ENCODE measurements around the gene CACNG4. TPM values are rescaled to one million over a fixed set of nuclear protein-coding genes. Genes with fewer than 3 reads are reported as not detected.

The CACNG4 gene
- total RNA-seq, 1 experiment from 2014 or later, result 2.4 TPM

- H3K79me2 ChIP-seq (ENCODE audit: low read length), result no peaks in the 10 kb centered on the region
- no peaks in the 10 kb centered on the region for H4K20me1 ChIP-seq (ENCODE audit: low read length)
- no peaks in the 10 kb centered on the region for H3K27me3 ChIP-seq (ENCODE audit: low read length)
- H3K4me2 ChIP-seq (ENCODE audit: low read length), result no peak overlapping the region
- intact Hi-C loops (cut with micrococcal nuclease), result no loop called here
- no peak overlapping the region for H3K9ac ChIP-seq (ENCODE audit: low read length)
- H3F3A ChIP-seq (ENCODE audit: low read length, unreplicated experiment), result no peaks in the 10 kb centered on the region
- H3K9me2 ChIP-seq (replicated peaks; ENCODE audit: low read length), result no peaks in the 10 kb centered on the region
- ChIA-PET CTCF (no interaction called here), POLR2A (ENCODE audit: unreplicated experiment) (no interaction called here)
- DNase-seq (no peak), ATAC-seq (no peak)
- TF ChIP-seq EZH2phosphoT487 (IDR thresholded peaks at IDR 0.05; ENCODE audit: borderline replicate concordance, low read length) (no peak), EZH2 (IDR thresholded peaks at IDR 0.05; ENCODE audit: low read length, unreplicated experiment) (no peak)
- TF ChIP-seq, protein P1, sequence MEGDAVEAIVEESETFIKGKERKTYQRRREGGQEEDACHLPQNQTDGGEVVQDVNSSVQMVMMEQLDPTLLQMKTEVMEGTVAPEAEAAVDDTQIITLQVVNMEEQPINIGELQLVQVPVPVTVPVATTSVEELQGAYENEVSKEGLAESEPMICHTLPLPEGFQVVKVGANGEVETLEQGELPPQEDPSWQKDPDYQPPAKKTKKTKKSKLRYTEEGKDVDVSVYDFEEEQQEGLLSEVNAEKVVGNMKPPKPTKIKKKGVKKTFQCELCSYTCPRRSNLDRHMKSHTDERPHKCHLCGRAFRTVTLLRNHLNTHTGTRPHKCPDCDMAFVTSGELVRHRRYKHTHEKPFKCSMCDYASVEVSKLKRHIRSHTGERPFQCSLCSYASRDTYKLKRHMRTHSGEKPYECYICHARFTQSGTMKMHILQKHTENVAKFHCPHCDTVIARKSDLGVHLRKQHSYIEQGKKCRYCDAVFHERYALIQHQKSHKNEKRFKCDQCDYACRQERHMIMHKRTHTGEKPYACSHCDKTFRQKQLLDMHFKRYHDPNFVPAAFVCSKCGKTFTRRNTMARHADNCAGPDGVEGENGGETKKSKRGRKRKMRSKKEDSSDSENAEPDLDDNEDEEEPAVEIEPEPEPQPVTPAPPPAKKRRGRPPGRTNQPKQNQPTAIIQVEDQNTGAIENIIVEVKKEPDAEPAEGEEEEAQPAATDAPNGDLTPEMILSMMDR (conservative IDR thresholded peaks at IDR 0.05; ENCODE audit: low read depth, low read length), result no peak
- H3K9me3 ChIP-seq (ENCODE audit: low read length), result no peaks in the 10 kb centered on the region
- no peak overlapping the region for H3K27ac ChIP-seq (ENCODE audit: low read length)
- H3K4me3 ChIP-seq (ENCODE audit: low read length), result no peak overlapping the region
- no TSS peak for BruUV-seq (replicated peaks)
- H3K36me3 ChIP-seq (ENCODE audit: low read depth, low read length), result no peaks in the 10 kb centered on the region
- peaks cover 14% of the 10 kb centered on the region; the same call in 1 of the 2 replicates for H3K4me1 ChIP-seq (ENCODE audit: insufficient read depth, low read length)
- H2AFZ ChIP-seq (ENCODE audit: low read length), result no peak overlapping the region
Observed at GRCh38 chr17:66943484-66943883, 21.0 kb upstream of the CACNG4 start.

- DNase-seq (peak; percentile 54), ATAC-seq (peak; percentile 28)
- Histone ChIP-seq H3K4me3 (ENCODE audit: low read length) (no peak overlapping the region), H3K36me3 (ENCODE audit: low read depth, low read length) (no peaks in the 10 kb centered on the region), H3K9me3 (ENCODE audit: low read length) (no peaks in the 10 kb centered on the region), H4K20me1 (ENCODE audit: low read length) (no peaks in the 10 kb centered on the region), H3K27ac (ENCODE audit: low read length) (no peak overlapping the region), H3K4me1 (ENCODE audit: insufficient read depth, low read length) (peaks cover 18% of the 10 kb centered on the region), H3K9me2 (replicated peaks; ENCODE audit: low read length) (no peaks in the 10 kb centered on the region), H3K79me2 (ENCODE audit: low read length) (no peaks in the 10 kb centered on the region), H3K4me2 (ENCODE audit: low read length) (no peak overlapping the region), H3K27me3 (ENCODE audit: low read length) (no peaks in the 10 kb centered on the region), H3K9ac (ENCODE audit: low read length) (no peak overlapping the region), H2AFZ (ENCODE audit: low read length) (peak overlapping the region; percentile 56), H3F3A (ENCODE audit: low read length, unreplicated experiment) (no peaks in the 10 kb centered on the region)
- ChIA-PET POLR2A (ENCODE audit: unreplicated experiment) (no interaction called here), CTCF (interaction anchor here (0.6 kb wide), 1 partner anchor 31 kb away, joined by 3 read pairs; no protein-coding TSS in a partner anchor)
- TF ChIP-seq EZH2 (IDR thresholded peaks at IDR 0.05; ENCODE audit: low read length, unreplicated experiment) (no peak), EZH2phosphoT487 (IDR thresholded peaks at IDR 0.05; ENCODE audit: borderline replicate concordance, low read length) (no peak)
- TF ChIP-seq, protein P1 (conservative IDR thresholded peaks at IDR 0.05; ENCODE audit: low read depth, low read length), result no peak
- intact Hi-C loops (cut with micrococcal nuclease), result no loop called here
- no TSS peak for BruUV-seq (replicated peaks)
Observed at GRCh38 chr17:66944351-66945146, 20.0 kb upstream of the CACNG4 start.
